ENCODE data around the gene B4GAT1.
A peak's percentile ranks its signal among the peaks of the same experiment; 100 is the strongest.

The B4GAT1 gene

DNA sequence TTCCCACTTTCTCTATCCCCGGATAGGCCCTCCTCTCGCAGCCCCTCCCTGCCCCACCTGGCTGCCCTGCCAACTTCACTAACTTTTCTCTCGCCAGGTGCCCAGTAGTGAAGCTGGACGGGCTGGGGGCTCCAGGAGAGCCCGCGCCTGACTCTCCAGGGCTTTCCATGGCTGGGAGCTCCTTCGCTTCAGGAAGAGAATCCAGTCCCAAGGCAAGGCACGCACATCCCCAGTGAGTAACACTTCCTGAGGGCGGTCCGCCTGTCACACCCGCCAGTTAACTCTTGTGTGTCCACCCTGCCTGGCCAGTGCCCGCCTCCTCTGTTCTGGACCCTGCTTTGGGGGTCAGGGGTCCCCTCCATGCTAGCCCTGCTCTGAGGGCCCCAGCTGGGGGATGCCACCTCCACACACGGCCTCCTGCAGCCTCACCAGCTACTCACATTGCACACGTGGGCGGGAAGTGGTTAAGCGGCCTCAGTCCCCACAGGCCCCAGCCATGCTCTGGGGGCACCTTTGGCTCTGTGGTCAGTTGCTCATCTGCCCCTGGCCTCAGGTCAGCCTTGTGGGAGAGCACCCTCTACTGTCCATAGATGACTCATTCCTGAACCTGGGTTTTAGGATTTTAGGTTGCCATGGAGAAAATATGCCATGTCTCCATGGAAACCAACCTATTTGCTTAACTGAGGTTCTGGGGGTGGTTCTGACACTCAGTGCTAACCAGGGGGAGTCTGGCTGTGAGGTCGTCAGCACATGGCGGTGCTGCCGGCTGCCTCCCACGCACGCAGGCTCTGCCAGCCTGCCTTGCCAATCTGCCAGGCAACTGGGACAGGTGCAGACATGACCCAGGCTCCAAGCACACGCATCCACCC lies 11.0 kb downstream of the B4GAT1 start, which contains the start of gene RIN1:
RIN1 (minus strand) TSS at position 201 of the 869 bp plus-strand sequence; CDS start at position 169, 32 bp downstream.
- peak; percentile 97 for DNase-seq (ENCODE audit: low read depth, low spot score)

DNA sequence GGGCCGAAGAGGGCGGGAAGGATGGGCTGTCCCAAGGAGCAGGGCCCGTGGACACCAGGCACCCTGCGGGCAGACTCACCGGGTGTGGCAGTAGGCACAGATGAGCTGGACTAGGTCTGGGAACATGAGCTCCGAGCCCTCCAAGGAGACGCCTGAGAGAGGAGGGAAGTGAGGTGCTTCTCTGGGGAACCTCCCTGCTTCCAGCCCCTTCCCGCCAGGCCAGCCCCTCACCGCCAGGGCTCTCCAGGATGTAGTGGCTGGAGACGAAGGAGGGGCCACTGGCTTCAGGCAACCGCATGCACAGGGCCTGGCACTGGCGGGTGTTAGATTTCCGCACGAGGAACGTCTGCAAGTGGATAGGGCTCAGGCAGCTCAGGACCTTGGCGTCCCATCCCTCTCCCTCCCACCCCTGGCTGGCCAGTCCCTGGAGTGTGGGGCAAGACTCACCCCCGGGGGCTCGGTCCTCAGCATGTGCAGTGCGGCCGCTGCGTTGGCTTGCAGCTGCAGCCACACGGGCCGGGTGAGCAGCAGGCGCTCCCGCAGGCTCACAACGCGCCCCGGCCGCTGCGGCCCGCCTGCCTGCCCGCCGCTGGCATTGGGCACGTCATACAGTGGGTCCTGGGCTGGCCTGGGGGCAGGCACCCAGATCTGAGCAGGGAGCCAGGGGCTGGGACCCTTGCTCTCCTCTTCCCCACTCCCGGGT lies 11.7 kb downstream of the B4GAT1 start:
- peak; percentile 61 for DNase-seq (ENCODE audit: low read depth, low spot score)

DNA sequence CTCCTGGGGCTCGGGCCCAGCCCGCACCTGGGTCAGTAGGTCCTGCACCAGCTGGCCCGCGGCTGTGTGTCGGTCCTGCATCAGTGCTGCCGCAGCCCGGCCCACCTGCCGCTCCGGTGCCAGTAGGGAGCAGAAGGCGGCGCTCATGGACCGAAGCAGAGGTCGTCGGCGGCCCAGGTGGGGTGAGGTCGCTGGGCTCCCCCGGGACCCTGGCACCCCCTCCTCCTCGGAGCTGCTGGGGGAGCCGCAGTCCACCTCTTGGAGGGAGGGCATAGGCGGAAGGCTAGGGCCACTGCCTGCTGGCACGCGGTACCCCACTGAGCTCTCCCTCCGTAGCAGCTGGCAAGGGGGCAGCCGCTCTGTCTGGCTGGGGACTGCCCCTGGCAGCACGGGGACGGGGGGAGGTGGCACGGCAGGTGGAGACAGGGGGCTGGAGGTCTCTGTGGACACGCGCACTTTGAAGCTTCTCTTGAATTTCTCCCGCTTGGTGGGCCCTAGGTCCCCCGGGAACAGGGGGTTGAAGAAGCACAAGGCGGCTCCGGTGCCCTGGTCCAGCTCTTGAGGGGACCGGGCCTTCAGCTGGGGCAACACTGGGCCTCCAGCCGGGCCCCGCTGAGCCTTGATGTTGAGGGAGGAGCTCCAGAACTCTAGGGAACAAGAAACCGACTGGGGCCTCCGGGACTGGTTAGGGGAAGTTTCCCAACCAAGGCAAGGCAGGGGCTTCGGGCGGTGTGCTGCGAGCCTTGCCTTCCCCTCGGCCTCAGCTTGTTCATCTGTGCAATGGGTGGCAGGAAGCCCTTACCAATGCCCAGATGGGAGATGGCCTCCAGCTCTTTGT lies 12.6 kb downstream of the B4GAT1 start:
- no peak for DNase-seq (ENCODE audit: low read depth, low spot score)

DNA sequence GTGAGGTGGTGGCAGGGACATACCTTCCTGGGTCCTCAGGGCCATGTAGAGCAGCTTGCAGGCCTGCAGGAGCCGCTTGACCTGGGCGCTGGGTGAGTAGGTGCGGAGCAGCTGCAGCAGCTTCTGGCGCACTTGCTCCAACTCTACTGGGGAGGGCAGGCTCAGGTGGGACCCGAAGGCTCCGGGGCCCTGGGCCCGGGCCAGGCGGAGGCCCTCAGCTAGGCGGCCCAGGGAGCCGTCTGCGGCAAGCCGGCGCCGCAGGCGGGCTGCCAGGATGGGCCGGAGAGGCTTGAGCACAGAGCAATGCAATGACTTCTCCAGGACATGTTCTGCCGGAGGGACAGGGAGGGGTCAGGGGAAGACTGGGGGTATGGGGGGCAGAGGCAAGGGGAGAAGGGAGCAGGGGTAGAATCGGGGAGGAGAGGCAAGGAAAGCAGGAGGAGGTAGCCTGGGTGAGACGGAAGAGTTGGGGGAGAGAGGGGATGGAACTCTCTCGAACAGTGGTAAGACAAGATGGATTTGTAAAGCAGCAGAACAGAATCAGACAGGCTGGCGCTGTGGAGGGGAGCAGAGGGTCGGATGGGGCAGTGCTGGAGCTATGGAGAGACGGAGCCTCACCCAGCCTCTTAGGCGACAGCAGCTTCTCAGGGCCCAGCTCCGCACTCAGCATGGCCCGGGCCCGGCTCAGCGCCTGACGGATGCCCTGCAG lies 13.4 kb downstream of the B4GAT1 start:
- DNase-seq (ENCODE audit: low read depth, low spot score): no peak

DNA sequence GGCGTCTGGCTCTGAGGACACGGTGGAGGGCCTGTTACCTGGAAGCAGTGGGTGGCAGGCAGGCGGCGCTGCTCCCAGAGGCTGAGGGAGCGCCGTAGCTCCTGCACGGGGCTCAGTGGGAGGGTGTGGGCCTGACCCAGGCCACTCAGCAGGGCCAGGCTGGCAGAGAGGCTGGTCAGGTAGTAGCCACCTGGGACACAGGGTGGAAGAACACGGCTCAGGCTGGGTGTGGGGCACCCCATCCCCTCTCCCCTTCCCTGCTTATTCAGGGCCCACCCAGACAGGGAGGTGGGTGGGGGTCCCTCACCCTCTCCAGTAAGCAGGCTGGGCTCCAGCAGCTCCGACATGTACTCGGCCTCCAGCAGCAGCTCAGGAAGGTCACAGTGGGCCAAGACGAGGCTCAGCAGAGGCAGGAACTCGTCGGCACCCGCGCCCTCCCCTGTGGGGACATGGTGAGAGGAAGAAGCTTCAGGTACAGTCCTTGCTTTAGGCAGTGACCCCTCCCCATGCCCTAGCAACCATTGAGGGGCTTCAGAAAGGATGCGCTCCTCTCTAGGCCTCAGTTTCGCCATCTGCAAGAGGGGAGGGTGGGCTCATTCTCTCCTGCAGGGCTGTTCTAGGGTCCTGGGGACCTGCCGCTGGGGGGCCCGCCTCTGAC lies 14.1 kb downstream of the B4GAT1 start:
- DNase-seq (ENCODE audit: low read depth, low spot score): no peak

DNA sequence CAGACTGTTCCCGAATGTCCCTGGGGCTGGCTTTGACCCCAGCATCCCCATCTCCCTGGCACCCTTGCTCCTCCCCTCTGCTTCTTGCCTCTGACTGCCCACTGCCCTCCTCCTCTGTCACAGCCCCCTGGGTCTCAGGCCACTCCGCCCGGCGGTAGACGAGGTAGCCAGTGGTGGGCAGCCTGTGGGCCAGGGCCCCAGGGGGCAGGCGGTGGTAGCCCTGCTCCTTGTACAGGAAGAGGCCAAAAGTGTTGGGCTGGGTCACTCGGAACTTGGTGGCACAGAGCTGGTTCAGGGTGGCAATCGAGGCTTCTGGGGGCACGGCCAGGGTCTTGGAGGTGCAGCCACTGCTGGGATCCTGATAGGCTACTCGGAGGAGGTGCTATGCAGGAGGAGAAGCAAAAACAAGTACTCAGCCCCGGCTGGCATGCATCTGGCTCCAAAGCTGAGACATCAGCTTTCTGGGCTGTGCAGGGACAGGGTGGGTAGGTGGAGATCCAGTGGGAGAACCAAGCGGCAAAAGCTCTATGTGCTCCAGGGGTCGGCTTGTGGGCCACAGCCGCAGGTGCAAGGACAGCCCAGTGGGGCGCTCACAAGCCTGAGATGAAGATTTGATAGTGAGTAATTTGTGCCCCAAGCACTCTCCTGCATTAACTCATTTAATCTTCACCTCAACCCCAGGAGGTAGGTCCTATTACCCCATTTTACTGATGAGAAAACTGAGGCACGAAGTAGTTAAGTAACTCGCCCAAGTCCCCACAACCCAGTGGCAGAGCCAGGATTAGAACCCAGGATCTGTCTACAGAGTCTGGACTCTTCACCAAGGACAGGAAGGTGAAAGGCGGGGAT lies 14.8 kb downstream of the B4GAT1 start:
- DNase-seq (ENCODE audit: low read depth, low spot score): no peak

DNA sequence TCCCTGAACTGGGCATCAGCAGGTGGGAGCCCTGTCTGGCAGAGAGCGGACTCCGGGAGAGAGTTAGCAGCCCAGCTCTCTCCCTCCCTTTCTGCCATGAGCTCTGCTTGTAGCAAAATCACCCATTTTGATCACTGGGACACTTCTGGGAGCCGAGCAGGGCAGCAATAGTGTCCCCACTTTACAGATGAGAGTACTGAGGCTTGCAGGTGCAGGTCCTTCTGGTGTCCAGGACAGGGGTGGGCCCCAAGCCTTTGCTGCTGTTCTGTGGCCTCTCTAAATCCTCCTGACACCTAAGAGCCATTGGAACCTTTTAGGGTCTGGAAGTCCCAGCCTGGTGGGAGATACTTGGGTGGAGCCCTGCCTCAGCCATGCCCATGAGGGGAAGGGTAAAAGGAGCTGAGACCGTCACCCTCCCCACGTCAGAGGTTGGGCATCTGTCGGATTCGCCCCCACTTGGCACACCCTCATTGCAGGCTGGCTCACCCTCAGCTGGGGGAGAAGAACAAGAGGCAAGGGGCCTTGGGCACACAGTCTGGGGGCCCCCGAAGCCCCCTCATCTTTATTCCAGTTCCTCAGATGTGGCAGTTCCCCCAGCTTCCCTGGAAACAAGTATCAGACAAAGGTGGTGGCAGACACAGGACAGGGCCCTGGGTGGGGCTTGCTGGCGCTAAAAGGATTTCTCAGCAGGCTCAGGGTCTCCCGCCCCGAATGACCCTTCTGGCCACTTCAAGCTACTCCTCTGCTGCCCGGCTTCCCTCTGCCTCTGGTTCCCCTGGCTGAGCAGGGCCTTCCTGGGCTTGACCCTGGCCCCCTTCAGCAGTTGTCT lies 15.7 kb downstream of the B4GAT1 start:
- no peak for DNase-seq (ENCODE audit: low read depth, low spot score)

DNA sequence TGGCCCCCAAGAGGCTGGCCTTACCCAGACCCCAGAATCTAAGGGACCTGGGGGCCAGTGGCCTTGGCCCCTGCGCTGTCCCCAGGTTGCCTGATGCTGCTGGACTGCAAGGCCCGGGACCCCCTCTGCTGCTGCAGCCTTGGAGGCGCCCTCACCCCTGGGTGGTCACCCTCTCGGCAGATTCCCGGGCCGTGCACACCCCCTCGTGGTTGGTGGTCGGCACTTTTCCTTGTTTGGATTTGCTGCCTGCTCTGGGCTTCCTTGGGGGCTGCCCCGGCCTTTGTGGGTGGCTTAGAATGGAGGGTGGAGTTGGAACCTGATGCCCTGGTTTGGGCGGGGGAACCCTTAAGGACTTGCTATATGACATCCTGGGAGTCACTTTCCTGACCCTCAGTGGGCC lies 16.5 kb downstream of the B4GAT1 start:
- no peak for DNase-seq (ENCODE audit: low read depth, low spot score)

DNA sequence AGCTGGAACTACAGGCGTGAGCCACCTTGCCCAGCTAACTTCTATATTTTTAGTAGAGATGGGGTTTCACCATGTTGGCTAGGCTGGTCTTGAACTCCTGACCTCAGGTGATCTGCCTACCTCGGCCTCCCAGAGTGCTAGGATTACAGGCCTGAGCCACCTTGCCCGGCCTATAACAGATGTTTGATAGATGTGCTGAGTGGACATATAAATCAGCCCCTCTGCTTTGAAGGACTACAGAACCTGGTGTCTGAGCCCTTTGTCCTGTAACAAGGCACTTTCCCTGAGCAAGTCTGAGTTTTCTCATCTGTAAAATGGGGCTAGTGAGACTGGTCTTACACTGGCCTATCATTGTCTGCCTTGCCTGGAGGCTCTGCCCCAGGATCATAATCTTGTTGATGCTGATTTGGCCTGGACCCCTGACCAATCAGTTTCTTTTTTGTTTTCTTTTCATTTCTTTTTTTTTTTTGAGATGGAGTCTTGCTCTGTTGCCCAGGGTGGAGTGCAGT lies 18.2 kb downstream of the B4GAT1 start:
- no peak for DNase-seq (ENCODE audit: low read depth, low spot score)

DNA sequence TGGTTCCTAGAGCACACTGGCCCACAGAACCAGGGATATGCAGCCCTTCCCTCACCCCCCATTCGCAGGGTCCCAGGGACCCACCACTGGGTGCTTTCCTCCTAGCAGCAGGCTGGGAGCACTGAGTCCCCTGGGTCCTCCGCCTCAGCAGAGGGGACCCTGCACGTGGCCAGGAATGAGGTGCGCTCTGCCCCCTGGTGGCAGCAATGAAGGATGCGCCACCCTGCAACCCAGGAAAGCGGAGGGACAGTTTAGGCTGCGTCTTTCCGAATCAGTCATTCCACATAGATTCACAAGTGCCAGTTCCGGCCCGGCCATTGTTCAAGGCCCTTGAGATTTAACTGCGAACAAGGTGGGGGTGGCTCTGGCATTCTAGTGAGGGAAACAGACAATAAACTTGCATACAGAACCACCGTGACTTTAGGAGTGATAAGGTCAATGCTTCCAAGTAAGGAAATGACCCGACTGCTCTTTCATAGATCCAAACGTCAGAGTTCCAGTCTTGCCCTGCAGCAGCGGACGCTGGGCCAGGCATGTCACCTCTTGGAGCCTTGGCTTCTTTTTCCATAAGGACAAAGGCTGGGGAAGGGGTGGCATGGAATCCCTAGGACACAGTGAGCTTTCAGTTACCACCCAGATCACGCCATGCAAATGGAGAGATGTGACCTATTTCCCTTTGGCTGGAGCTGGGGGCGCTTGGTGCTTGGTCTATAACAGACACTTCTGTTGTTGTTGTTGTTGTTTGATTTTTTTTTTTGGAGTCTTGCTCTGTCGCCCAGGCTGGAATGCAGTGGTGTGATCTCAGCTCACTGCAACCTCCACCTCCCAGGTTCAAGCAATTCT lies 18.9 kb downstream of the B4GAT1 start:
- DNase-seq (ENCODE audit: low read depth, low spot score): no peak

DNA sequence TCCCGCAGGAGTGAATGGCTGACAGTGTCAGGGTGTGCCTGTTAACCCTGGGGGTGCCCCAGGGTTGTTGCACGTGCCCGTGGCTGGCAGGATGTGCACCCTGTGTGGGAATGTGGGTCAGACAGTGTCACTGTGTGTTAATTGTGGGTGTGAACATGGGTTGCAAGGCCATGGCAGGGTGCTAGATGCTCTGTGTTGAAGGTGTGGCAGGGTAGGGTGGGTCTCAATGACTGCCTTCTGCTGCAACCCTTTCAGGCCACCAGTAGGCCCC lies 19.5 kb downstream of the B4GAT1 start:
- no peak for DNase-seq (ENCODE audit: low read depth, low spot score)

DNA sequence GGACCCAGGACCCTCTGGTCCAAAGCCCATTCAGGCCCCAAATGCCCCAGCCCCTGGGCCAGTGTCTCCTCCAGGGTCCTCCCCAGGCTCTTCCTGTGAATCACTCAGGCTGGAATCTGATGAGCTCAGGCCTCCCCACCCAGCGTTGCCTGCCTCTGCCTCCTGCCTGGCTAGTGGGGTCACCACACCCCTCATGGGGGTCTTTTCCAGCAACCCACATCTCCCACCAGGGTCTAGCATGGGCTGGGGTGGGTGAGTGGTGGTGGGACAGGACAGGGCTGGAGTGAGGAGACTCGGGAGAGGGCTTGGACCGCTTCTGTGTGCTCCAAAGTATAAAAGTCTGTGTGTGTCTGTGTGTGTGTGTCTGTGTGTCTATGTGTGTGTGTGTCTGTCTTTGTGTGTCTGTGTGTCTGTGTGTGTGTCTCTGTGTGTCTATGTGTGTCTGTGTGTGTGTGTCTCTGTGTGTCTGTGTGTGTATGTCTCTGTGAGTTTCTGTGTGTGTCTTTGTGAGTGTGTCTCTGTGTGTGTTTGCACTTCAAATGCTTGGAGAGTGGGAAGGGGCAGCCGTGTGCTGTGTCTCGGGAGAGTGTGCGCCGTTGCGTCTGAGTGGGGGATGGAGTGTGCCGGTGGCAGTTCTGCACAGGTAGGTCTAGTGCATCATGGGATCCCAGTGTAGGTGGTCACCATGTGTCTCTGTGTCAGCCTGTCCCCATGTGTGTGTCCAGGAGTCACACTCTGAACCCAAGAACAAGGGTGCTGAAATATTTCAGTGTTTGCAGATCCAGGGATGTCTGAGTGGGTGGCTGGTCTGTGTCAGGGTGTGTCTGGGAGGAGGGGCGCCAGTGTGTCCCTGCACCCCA lies 20.0 kb downstream of the B4GAT1 start:
- DNase-seq (ENCODE audit: low read depth, low spot score): no peak

DNA sequence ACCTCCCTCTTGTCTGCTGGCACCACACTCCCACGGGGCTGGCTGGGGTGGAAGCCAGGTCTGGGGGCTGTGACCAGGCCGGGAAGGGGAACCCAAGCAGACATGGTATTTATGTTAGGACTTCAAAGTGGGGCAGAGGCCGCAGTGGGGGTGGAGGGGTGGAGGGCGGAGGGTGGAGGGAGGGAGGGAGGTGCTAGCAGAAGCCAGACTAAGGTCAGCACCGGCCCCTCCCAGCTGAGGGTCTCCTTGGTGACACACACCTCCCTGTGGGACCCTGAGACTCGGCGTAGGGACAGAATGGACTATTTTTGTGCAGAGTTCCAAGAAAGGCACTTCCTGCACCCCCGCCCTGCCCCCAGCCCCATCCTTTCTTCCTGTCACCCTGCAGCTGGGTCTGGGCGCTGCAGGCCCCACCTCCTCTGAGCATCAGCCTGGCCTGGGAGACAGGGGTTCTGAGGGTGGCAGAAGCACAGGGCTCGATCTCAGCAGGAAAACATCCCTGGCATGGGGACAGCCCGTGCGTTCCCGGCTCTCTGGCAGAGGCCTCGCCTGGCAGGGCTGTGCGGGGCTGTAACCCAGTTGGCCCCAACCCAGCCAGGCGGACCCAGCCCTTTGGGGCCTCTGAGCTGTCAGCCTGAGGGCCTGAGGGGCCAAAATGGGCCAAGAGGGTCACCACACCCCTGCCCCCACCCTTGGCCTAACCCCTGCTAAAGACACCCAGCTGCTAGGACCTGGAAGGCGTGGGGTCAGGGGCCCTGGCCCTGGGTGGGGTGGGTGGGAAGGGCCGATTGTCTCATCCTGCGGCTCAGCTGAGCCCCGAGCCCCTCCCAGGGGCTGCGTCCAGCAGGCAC lies 20.9 kb downstream of the B4GAT1 start:
- no peak for DNase-seq (ENCODE audit: low read depth, low spot score)

DNA sequence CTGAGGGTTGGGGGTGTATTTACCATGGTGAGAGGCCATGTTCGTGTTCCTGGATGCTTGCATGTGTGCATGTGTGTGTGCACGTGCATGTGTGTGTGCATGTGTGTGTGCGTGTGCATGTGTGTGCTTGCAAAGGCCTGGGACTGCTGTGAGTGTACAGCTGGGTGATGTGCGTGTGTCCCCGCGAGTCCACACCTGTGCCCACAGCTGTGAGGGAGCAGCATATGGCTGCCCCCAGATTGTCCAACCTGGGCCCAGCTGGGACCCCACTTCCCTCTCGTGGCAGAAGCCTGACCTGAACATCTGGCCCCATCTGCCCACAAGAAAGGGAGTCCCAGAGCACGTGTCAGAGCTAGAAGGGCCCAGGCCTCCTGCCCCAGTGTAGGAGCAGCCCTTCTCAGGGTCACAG lies 22.2 kb downstream of the B4GAT1 start:
- no peak for DNase-seq (ENCODE audit: low read depth, low spot score)

DNA sequence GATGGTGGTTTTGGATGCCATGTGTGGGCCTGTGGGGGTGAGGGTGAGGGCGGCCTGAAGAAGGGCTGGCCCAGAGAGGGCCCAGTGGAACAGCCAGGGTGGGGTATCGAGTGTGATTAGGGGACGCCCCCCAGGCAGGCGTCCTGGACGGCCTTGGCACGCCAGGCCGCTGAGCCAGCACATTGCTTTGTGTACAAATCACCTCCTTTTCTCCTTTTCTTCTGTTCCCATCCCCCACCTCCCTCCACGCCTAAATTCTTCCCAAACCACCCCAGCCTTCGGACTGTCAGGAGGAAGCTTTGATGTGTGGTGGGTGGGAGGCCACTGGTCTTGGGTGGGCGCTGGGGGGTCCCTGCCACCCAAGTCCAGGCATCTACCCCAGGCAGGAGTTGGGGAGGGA lies 22.8 kb downstream of the B4GAT1 start:
- no peak for DNase-seq (ENCODE audit: low read depth, low spot score)

DNA sequence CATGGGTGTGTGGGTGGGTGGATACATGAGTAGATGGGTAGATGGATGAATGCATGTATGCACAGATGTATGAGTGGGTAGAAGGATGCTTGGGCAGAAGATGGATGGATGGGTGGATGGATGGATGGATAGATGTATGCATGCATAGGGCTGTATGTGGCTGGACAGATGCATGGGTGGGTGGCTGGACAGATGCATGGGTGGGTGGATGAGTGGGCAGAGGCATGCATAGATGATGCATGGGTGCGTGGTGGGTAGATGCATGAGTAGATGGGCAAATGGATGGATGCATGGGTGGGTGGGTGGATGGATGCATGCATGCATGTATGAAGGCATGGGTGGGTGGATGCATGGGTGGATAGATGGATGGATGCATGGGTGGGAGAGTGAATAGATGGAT lies 23.7 kb downstream of the B4GAT1 start:
- DNase-seq (ENCODE audit: low read depth, low spot score): no peak

Measured in brain pericyte (primary cell).